H9 (cell line): Measurements from ENCODE around the gene CDIPT. TPM values are rescaled to one million over a fixed set of nuclear protein-coding genes. Genes with fewer than 3 reads are reported as not detected.

Experiments
- DNase-seq: peaks from one replicate; pipeline ENCODE4 v3.0.0-alpha.2; 2017
- H2AFZ ChIP-seq: one replicate; pipeline ENCODE4 v1.6.1; 2013; ENCODE audit warnings: mild to moderate bottlenecking, low read length, control low read depth, moderate library complexity
- H2AK5ac ChIP-seq: 2 replicates; pipeline ENCODE4 v1.6.1; 2013; ENCODE audit warnings: low read length, control low read depth, mixed read lengths; ENCODE audit not compliant: insufficient read length
- H2BK120ac ChIP-seq: one replicate; pipeline ENCODE4 v1.6.1; 2013; ENCODE audit warnings: low read depth, mild to moderate bottlenecking, low read length, control low read depth, inconsistent platforms; ENCODE audit not compliant: poor library complexity, severe bottlenecking
- H2BK12ac ChIP-seq: 2 replicates; pipeline ENCODE4 v1.6.1; 2013; ENCODE audit warnings: low read length, control low read depth, mixed read lengths, low read depth; ENCODE audit not compliant: insufficient read length
- H2BK15ac ChIP-seq: 2 replicates; pipeline ENCODE4 v1.6.1; 2013; ENCODE audit warnings: low read depth, low read length, control low read depth
- H2BK20ac ChIP-seq: one replicate; pipeline ENCODE4 v1.6.1; 2013; ENCODE audit warnings: low read depth, mild to moderate bottlenecking, low read length, control low read depth, inconsistent platforms; ENCODE audit not compliant: poor library complexity, severe bottlenecking
- H2BK5ac ChIP-seq: 2 replicates; pipeline ENCODE4 v1.6.1; 2013; ENCODE audit warnings: low read length, control low read depth, mixed read lengths; ENCODE audit not compliant: insufficient read length
- H3K14ac ChIP-seq: 2 replicates; pipeline ENCODE4 v1.6.1; 2013; ENCODE audit warnings: low read length, control low read depth; ENCODE audit not compliant: insufficient read depth
- H3K18ac ChIP-seq: 2 replicates; pipeline ENCODE4 v1.6.1; 2013; ENCODE audit warnings: low read depth, mild to moderate bottlenecking, mixed read lengths, low read length, control low read depth; ENCODE audit not compliant: insufficient read length
- H3K23ac ChIP-seq: 2 replicates; pipeline ENCODE4 v1.6.1; 2013; ENCODE audit warnings: low read length, control low read depth, mixed read lengths, low read depth; ENCODE audit not compliant: insufficient read length
- H3K23me2 ChIP-seq: 2 replicates; pipeline ENCODE4 v1.6.1; 2013; ENCODE audit warnings: low read depth, mild to moderate bottlenecking, mixed read lengths, low read length, control low read depth; ENCODE audit not compliant: insufficient read length, poor library complexity, severe bottlenecking
- H3K27ac ChIP-seq: 2 replicates; pipeline ENCODE4 v1.5.1; 2013; ENCODE audit warnings: low read length, control low read depth, mixed read lengths, low read depth; ENCODE audit not compliant: insufficient read length
- H3K27me3 ChIP-seq: 2 replicates; pipeline ENCODE4 v1.6.1; 2013; ENCODE audit warnings: low read length, control low read depth, inconsistent platforms; ENCODE audit not compliant: insufficient read depth
- H3K4ac ChIP-seq: 2 replicates; pipeline ENCODE4 v1.6.1; 2013; ENCODE audit warnings: low read depth, mild to moderate bottlenecking, control low read depth, inconsistent platforms, low read length, moderate library complexity
- H3K4me1 ChIP-seq: 2 replicates; pipeline ENCODE4 v1.6.1; 2013; ENCODE audit warnings: low read length, control low read depth, inconsistent platforms; ENCODE audit not compliant: insufficient read depth
- H3K4me2 ChIP-seq: 2 replicates; pipeline ENCODE4 v1.6.1; 2013; ENCODE audit warnings: low read length, control low read depth, mixed read lengths; ENCODE audit not compliant: insufficient read length, insufficient read depth
- H3K56ac ChIP-seq: 2 replicates; pipeline ENCODE4 v1.6.1; 2013; ENCODE audit warnings: low read depth, mild to moderate bottlenecking, mixed read lengths, low read length, control low read depth; ENCODE audit not compliant: insufficient read length
- H3K79me1 ChIP-seq: 2 replicates; pipeline ENCODE4 v1.6.1; 2013; ENCODE audit warnings: low read depth, mild to moderate bottlenecking, moderate library complexity, low read length, control low read depth, inconsistent platforms; ENCODE audit not compliant: insufficient read depth, poor library complexity, severe bottlenecking
- H3K79me2 ChIP-seq: 2 replicates; pipeline ENCODE4 v1.6.1; 2013; ENCODE audit warnings: low read length, control low read depth, inconsistent platforms; ENCODE audit not compliant: insufficient read depth
- H3K9ac ChIP-seq: 2 replicates; pipeline ENCODE4 v1.6.1; 2013; ENCODE audit warnings: low read length, control low read depth, mixed read lengths; ENCODE audit not compliant: insufficient read length; ENCODE audit errors: extremely low read depth
- H3K9me3 ChIP-seq: one replicate; pipeline ENCODE4 v1.6.1; 2013; ENCODE audit warnings: low read depth, low read length, inconsistent platforms; ENCODE audit not compliant: control insufficient read depth
- H3T11ph ChIP-seq: one replicate; pipeline ENCODE4 v1.6.1; 2013; ENCODE audit warnings: mild to moderate bottlenecking, low read length, control low read depth, inconsistent platforms
- H4K20me1 ChIP-seq: one replicate; pipeline ENCODE4 v1.6.1; 2013; ENCODE audit not compliant: control insufficient read depth, insufficient read length, insufficient read depth
- H4K5ac ChIP-seq: 2 replicates; pipeline ENCODE4 v1.6.1; 2013; ENCODE audit warnings: low read depth, mild to moderate bottlenecking, mixed read lengths, low read length, control low read depth; ENCODE audit not compliant: insufficient read length
- H4K8ac ChIP-seq: replicated peaks from 2 replicates; pipeline ENCODE4 v1.6.1; 2013; ENCODE audit warnings: low read length, control low read depth, mixed read lengths, low read depth; ENCODE audit not compliant: insufficient read length
- H4K91ac ChIP-seq: 2 replicates; pipeline ENCODE4 v1.6.1; 2013; ENCODE audit warnings: low read depth, mild to moderate bottlenecking, moderate library complexity, mixed read lengths, low read length, control low read depth; ENCODE audit not compliant: insufficient read length
- H3K27ac Mint-ChIP-seq, 3 experiments: 2 replicates in 2 of 3; 3 replicates in 1 of 3; pipeline ENCODE4 v1.8.0; 2020 to 2021; ENCODE audit warnings: mixed read lengths in 3 of 3, mild to moderate bottlenecking in 1 of 3, moderate library complexity in 1 of 3
- H3K27me3 Mint-ChIP-seq: 2 replicates; pipeline ENCODE4 v1.8.0; 2021; ENCODE audit warnings: low read depth, mild to moderate bottlenecking, moderate library complexity, mixed read lengths
- H3K36me3 Mint-ChIP-seq, 3 experiments: 2 replicates in 2 of 3; 3 replicates in 1 of 3; pipeline ENCODE4 v1.8.0; 2020 to 2021; ENCODE audit warnings: low read depth in 3 of 3, mixed read lengths in 3 of 3; ENCODE audit not compliant: insufficient read depth in 1 of 3
- H3K4me1 Mint-ChIP-seq, 2 experiments: 2 replicates each; pipeline ENCODE4 v1.8.0; 2020; ENCODE audit warnings: mixed read lengths in 2 of 2
- H3K4me3 Mint-ChIP-seq, 2 experiments: 2 replicates in 1 of 2; 3 replicates in 1 of 2; pipeline ENCODE4 v1.8.0; 2020 to 2021; ENCODE audit warnings: mild to moderate bottlenecking in 2 of 2, mixed read lengths in 2 of 2, moderate library complexity in 1 of 2
- H3K9me3 Mint-ChIP-seq, 2 experiments: 2 replicates in 1 of 2; 3 replicates in 1 of 2; pipeline ENCODE4 v1.8.0; 2020; ENCODE audit warnings: mild to moderate bottlenecking in 2 of 2, mixed read lengths in 2 of 2, moderate library complexity in 1 of 2
- CTCF ChIP-seq: fragments of 200-600 bp; sonication (generic); conservative IDR thresholded peaks from 3 replicates; pipeline ENCODE4 v1.8.0; 2021; ENCODE audit warnings: antibody characterized with exemption, mild to moderate bottlenecking
- WGBS: extraction: QIAGEN DNeasy Blood & Tissue Kit; methylation state at CpG from one replicate; pipeline ENCODE4 v1.1.7; 2013; ENCODE audit warnings: missing lambda C conversion rate, low lambda C conversion rate, mixed read lengths; ENCODE audit not compliant: insufficient read length; ENCODE audit errors: extremely low coverage; 5-methylcytosine and 5-hydroxymethylcytosine counted together
- total RNA-seq: library from RNA; stranded (reverse); gene quantifications from 2 replicates; pipeline ENCODE4 v1.2.1, GENCODE V29; 2021

Gene CDIPT
- total RNA-seq, 1 experiment from 2014 or later, result 70.6 TPM

- no peak overlapping the region for H3K4me2 ChIP-seq
- H3K9ac ChIP-seq, result no peak overlapping the region
- peaks cover 8% of the 10 kb centered on the region for H3K23me2 ChIP-seq
- WGBS, result no CpG with 5 or more reads among the region's 13 CpGs
- H2BK12ac ChIP-seq, result no peak overlapping the region
- Mint-ChIP-seq H3K9me3 (no peaks in the 10 kb centered on the region), H3K27ac (peak overlapping the region in 1 of 3 experiments; percentile 44; a peak in 2 of 7 replicates), H3K4me3 (no peak overlapping the region; a peak in 1 of 5 replicates), H3K27me3 (no peaks in the 10 kb centered on the region), H3K36me3 (peaks cover 14 to 29% (median 21%) of the 10 kb centered on the region in 3 experiments; a peak in 6 of 7 replicates), H3K4me1 (peaks cover 9 to 15% of the 10 kb centered on the region in 2 experiments)
- H2BK5ac ChIP-seq, result no peak overlapping the region
- H3K14ac ChIP-seq, result no peak overlapping the region
- TF ChIP-seq CTCF, result no peak
- no peak overlapping the region for H3K27ac ChIP-seq
- H3K23ac ChIP-seq, result no peak overlapping the region
- H2BK120ac ChIP-seq, result no peak overlapping the region
- no peak overlapping the region for H2BK20ac ChIP-seq
- no peak overlapping the region for H3K56ac ChIP-seq
- H4K91ac ChIP-seq, result no peak overlapping the region
- H3K79me1 ChIP-seq, result peaks cover 3% of the 10 kb centered on the region
- no peak for DNase-seq
- H4K5ac ChIP-seq, result no peak overlapping the region
- H2BK15ac ChIP-seq, result no peak overlapping the region
- no peak overlapping the region for H3T11ph ChIP-seq
- H3K9me3 ChIP-seq, result no peaks in the 10 kb centered on the region
- no peak overlapping the region for H3K4ac ChIP-seq
- H2AK5ac ChIP-seq, result no peak overlapping the region
- no peaks in the 10 kb centered on the region for H4K20me1 ChIP-seq
- H3K79me2 ChIP-seq, result no peaks in the 10 kb centered on the region; the same call in 1 of the 2 replicates
- no peak overlapping the region for H3K18ac ChIP-seq
- H4K8ac ChIP-seq, result no peak overlapping the region
- H3K4me1 ChIP-seq, result peaks cover 2% of the 10 kb centered on the region
- no peak overlapping the region for H2AFZ ChIP-seq
- no peaks in the 10 kb centered on the region for H3K27me3 ChIP-seq
Observed at GRCh38 chr16:29905668-29906067, 42.6 kb upstream of the CDIPT start.
